HG03039 (cell line): Measurements from ENCODE around the gene NOC4L.
"Not testable (repeated sequence)": the region's sequence is repeated elsewhere in the genome, so short reads cannot be mapped to it uniquely, and the experiment has no call there.

Source experiments
- ATAC-seq: cut with Tn5 transposase; IDR thresholded peaks from one replicate; pipeline ENCODE4 v1.9.1; 2021; ENCODE audit warnings: mild to moderate bottlenecking, moderate library complexity; ENCODE audit not compliant: unreplicated experiment

Gene NOC4L

GRCh38 chr12:132123970-132124765 is 20.1 kb upstream of the NOC4L start:
- ATAC-seq, result no peak

- no peak for ATAC-seq
Observed at GRCh38 chr12:132124766-132125425, 19.4 kb upstream of the NOC4L start.

GRCh38 chr12:132125736-132126135 is 18.5 kb upstream of the NOC4L start:
- ATAC-seq, result no peak

DNA sequence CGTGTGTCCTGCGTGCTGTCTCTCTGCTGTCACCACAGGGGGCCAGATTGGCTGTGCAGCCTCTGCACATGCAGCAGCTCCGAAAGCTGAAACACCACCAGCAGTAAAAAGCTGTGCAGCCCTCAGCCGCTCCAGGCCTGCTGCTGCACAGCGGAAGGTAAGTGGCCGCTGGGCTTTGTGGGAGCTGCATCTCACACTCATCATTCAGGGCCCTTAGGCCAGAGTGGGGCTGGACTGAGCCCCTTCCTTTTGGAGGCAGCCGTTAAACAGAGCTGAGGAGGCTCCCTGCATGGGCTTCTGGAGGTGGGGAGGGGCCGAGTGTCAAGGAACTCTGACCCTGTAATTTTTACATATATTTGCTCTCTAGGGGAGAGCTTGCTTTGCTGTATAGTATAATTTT is 17.2 kb upstream of the NOC4L start:
- ATAC-seq, result no peak

DNA sequence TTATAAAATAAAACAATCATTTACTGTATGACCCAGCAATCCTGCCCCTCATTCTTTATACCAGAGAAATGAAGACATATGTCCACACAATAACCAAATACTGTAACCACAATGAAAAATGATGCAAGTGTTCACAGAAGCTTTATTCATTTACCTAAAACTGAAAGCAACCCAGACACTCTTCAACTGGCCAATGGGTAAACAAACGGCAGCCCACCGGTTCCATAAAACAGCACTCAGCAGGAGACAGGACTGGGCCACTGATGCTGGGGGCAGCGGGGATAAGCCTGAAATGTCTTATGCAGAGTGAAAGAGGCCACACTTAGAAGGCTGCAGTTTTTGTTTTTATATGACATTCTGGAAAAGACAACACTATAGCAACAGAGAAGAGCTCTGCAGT is 15.2 kb upstream of the NOC4L start:
- no peak for ATAC-seq

- ATAC-seq, result no peak
Observed at GRCh38 chr12:132130690-132131089, 13.6 kb upstream of the NOC4L start.

DNA sequence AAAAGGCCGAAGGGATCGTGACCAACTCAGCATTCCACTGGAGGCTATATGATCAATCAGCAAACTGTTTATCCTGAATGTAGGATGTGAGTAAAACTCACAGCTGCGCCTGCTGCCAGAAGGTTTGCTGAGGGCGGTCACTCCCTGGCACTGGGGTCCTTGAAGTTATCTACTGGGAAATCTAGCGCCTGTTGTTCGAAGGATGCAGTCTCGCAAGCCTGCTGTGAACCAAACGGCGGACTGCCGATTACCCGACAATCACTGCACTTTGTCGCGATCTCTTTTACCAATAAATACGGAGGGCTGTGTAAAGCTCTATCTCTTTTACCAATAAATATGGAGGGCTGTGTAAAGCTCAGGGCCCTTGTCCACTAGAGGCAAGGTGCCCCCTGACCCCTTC is 13.0 kb upstream of the NOC4L start:
- no peak for ATAC-seq

DNA sequence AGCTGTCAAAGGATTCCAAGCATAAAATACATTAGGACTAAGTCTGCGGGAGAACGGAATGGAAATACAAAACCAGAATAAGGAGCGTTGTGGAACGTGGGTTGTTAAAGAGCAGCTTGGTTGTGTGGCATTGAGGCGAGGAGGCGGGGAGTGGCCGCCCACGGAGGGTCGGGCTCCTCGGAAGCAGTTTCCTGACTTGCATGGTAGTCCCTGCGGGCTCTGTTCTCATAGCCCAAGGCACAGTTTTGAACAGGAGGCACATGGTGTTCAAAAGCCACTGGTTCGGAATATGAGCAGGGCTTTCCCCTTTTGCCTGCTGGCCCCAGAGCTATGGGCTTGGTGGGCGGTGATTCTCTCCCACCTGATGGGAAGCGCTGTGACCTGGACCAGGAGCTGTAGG is 12.3 kb upstream of the NOC4L start:
- no peak for ATAC-seq

DNA sequence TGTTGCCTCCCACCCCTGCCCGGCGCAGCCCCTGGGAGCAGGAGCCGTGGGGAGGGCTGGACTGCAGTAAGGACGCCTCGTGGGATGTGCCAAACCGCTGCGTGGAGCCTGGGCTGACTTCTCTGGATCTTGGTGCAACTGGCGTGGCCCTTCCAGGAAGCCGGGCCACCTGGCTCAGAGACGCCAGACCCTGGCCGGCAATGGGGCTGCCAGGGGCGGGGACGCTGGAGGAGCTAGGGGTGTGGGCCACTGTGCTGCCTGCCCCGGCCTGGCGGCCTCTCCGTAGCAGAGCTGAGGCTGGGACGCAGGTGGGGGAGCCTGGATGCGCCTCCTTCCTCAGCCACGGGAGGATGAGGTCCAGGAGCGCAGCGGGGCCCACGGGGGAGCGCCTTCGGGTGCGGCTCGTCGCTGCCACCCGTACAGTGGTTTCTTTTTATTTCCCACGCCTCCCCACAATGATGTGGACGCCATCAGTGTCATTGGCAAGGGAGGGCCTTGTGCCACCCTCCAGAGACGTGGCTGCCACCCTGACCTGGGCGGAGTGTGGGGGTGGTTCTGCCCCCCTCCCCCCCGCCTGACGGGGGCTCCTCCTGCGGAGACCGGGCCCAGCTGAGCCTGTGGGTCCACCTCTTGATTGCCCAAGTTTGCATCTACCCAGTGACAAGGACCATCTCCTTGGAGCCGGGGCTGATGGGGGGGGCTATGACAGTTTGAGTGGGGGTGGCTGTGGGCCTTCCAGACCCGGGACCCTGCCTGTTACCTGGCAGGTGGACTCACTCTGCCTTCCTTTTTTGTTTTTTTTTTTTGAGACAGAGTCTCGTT is 11.4 kb upstream of the NOC4L start:
- no peak for ATAC-seq

DNA sequence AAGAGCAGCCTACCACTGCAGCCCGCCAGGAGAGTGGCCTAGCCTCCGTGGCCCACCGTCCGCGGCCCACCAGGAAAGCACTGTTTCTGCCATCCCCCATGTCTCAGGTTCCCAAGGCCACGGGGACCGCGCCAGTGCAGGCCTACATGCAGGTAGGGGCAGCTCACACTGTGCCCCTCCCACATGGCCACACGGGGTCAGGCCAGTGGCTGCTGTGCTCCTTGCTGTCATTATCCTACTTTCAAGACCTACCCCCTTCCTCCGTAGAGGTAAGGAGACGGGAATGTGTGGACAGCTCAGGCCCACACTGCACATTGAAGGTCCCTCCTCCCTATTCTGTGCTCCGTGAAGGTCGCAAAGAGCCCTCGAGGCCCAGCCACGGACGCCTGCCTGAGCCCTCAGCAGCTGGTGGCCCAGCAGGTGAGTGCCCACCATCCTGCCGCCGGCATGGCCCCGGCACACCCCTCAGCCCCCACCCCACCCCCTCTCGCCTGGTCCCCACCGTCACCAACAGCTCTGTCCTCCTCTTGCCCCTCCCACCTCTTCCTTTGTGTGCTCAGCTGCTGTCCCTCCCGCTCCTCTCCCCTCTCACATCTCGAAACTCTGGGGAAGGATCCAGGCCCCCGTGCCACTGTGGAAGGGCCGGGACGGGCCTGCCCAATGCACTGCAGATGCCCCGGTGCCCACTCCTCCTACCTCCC is 10.2 kb upstream of the NOC4L start:
- no peak for ATAC-seq

GRCh38 chr12:132134653-132135183 is 9.5 kb upstream of the NOC4L start:
- not testable (repeated sequence) for ATAC-seq

- not testable (repeated sequence) for ATAC-seq
Observed at GRCh38 chr12:132136226-132136625, 8.0 kb upstream of the NOC4L start.

DNA sequence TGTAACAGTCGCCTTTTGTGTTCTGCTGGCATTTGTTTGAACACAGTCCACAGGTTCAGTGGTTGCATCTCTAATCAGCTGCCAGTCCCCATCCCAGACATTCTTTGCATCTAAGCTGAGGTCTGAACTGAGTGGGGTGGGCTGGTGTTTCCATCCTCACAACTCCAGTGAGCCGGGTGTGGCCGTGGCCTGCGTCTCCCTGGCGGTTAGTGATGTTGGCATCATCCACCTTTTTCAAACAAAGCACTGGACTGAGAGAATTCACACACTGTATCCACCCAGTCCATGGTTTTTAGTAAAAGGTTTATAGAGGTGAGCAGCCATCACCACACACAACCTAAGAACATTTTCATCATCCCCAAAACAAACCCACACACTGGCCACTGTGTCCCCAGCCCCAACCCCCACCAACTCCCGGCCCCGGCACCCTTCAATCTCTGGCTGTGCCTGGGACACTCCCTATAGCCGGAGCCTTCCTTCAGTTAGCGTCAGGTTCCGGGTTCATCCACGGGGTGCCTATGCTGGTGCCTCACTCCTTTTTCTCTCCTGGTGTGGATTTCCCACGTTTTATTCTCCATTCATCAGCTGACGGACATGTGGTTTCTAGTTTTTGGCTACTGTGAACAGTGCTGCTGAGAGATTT is 6.7 kb upstream of the NOC4L start:
- ATAC-seq, result no peak

DNA sequence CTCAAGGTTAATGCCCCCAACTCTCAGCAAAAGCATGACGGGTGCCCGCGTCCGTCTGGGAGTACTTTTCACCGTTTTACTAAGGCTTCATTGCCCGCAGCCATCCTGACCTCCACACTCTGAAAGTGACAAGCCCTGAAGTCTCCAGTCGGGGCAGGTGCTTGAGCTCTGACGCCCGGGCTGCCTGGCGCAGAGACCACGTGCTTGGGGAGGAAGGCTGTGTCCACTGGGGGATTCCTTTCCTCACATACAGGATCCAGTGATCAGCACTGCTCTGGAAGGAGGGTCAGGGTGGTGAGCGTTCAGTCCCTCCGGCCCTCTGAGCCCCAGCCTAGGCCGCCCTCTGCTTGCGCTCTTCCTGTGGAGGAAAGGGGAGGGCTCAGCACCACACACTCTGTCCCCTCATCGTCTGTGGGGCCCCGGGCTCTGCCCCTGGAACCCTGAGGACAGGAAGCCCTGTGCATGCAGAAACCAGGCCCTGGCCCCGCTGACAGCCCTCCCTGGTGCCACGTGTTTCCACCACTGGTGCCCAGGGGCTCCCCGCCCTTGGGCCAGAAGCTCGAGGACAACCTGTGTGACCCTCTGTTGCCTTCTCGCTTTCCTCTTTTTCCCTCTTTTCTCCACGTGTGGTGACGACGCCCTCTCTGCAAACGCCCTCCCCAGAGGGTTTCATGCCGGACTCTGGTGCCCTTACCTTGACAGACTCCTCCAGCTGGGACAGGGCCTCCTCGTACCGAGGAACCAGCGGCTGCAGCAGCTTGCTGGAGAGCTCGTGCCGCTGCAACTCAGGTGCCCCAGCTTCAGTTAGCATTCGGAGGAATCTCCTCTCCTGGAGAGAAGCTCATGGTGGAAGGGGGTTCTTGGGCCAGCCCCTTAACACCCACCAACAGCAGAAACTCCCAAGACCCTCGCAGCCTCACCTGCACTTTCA is 5.1 kb upstream of the NOC4L start:
- no peak for ATAC-seq

DNA sequence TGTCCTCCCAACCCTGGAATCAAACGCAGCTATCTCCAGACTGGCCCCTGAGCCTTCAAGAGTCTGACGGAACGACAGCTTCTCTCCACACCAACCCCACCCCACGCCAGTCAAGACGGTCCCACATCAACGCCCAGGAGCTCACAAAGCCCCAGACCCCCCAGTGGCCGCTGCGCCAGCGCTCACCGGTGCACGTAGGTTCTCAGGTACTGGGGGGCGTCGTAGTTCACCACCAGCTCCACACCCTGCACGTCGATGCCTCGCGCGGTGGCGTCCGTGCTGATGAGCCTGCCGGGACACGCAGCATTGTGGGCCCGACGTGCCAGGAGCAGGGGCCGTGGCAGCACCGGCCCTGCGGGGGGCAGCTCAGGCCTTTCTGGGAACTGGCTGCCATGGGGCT is 4.3 kb upstream of the NOC4L start:
- ATAC-seq, result no peak

GRCh38 chr12:132140501-132140900 is 3.8 kb upstream of the NOC4L start:
- no peak for ATAC-seq

DNA sequence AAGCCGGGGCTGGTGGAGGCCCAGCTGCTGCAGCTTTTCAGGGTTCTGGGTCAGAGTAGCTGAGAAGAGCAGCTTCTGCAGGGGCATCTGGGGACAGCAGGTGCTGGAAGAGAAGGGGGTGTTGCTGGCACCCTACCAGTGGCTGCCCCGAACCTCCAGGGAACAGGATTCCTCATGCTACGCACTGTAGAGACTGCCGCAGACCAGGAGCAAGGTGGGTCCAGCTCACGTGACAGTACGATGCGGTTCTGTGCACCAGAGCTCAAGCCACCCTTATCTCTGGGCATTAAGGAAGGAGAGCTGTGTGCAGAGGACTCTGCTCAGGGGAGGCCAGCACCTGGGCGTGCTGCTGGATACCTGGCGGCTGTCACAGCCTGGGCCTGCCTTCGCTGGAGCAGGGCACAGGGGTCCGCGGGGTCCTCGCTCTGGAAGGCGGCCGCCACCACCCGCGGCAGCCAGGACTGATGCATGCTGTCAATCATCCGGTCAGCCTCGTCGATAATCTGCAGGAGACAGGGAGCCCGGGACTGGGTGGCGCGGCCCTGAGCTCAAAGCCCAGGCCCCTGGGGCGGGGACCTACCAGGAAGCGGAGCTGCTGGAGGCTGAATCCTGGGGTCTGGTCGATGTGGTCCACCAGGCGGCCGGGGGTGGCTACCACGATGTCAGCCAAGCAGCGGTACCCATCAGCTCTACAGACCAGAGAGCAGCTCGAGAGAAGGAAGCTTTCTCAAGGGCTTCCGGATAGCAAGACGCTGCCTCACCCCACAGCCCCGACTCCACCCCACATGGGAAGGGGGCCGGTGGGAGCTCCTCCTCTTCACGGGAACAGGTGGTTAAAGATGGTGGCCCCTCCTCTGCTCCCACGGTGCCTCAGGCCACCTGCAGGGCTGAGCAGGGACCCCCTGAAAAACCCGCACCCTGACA is 3.1 kb upstream of the NOC4L start:
- ATAC-seq, result no peak

GRCh38 chr12:132141976-132142678 is 2.1 kb upstream of the NOC4L start:
- ATAC-seq, result no peak
